Gastrocnemius medialis (tissue), 4 donors: Measurements from ENCODE around the gene HIVEP2.

Source experiments
- POLR2A ChIP-seq, 2 donors: fragments of 450-650 bp; IDR thresholded peaks; one replicate each; pipeline ENCODE4 v1.6.1; 2017; ENCODE audit warnings: antibody characterized with exemption in 2 of 2, mild to moderate bottlenecking in 2 of 2, moderate library complexity in 2 of 2
- TF ChIP-seq, protein P1 (sequence below), 5 experiments: fragments of 450-650 bp in 3 of 5; fragments of 200-600 bp in 2 of 5; sonication (generic) in 2 of 5; IDR thresholded peaks in 4 of 5; conservative IDR thresholded peaks in 1 of 5; 1 replicate in 4 of 5; 2 replicates in 1 of 5; pipeline ENCODE4 v1.5.1; 2016 to 2019; ENCODE audit warnings: antibody characterized with exemption in 5 of 5, mild to moderate bottlenecking in 3 of 5, moderate library complexity in 3 of 5

DNA sequence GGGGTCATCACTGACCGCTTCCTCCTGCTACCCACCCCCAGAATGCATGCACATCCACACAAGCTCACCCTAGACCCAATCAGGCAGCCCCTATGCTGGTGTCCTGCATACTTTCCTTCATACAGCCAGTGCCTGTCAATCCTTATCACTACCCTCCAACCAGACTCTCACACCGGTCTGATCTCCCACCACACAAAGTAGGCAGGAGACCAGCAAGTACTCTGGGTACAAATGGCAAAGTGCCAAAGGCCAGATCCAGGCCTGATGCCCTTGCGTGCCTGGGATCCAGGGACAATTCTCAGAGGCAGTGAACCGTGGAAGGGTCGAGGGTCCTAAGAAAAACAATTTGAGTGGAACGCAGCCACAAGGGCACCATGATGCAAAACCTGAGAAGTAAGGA lies 114.2 kb downstream of the HIVEP2 start:
- TF ChIP-seq, protein P1, sequence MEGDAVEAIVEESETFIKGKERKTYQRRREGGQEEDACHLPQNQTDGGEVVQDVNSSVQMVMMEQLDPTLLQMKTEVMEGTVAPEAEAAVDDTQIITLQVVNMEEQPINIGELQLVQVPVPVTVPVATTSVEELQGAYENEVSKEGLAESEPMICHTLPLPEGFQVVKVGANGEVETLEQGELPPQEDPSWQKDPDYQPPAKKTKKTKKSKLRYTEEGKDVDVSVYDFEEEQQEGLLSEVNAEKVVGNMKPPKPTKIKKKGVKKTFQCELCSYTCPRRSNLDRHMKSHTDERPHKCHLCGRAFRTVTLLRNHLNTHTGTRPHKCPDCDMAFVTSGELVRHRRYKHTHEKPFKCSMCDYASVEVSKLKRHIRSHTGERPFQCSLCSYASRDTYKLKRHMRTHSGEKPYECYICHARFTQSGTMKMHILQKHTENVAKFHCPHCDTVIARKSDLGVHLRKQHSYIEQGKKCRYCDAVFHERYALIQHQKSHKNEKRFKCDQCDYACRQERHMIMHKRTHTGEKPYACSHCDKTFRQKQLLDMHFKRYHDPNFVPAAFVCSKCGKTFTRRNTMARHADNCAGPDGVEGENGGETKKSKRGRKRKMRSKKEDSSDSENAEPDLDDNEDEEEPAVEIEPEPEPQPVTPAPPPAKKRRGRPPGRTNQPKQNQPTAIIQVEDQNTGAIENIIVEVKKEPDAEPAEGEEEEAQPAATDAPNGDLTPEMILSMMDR (IDR thresholded peaks at IDR 0.05 in 4 of 5, conservative IDR thresholded peaks at IDR 0.05 in 1 of 5) = no peak
- no peak for TF ChIP-seq POLR2A (IDR thresholded peaks at IDR 0.05)
